ENCODE data around the gene ALDH1A1. TPM values are rescaled to one million over a fixed set of nuclear protein-coding genes. Genes with fewer than 3 reads are reported as not detected.

Gene ALDH1A1
- polyA plus RNA-seq, 1 of the 3 experiments (the other 2 are of a cell fraction) = 0.03 TPM

DNA sequence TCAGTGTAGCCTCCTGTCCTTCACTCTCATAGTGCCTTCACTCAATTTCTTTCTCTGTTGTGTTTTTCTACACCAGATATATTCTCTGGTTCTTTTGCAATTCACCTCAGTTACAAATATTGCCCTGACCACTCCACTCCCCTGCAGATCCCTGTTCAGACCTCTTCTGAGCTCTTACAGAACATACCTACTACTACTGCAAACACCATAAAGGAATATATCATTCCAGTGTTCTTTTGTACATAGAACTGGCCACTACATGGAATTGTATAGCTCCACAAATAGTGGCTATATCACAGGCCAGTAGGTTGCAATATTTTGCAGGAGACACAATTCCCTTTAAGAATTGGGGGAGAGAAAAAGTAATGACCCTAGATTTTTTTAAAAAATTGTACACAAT lies 21.0 kb downstream of the ALDH1A1 start:
- Histone ChIP-seq H3F3A (replicated peaks; ENCODE audit: insufficient read depth) (no peaks in the 10 kb centered on the region), H3K9me3 (no peaks in the 10 kb centered on the region), H3K27me3 (ENCODE audit: insufficient read depth) (no peaks in the 10 kb centered on the region), H3K4me1 (ENCODE audit: control insufficient read depth in 1 of 2, insufficient read depth in 2 of 2, low read depth in 1 of 2, low read length in 1 of 2) (no peaks in the 10 kb centered on the region; a peak in 1 of 4 replicates), H2AFZ (ENCODE audit: low read depth) (no peak overlapping the region), H3K36me3 (replicated peaks in 1 of 2; ENCODE audit: control insufficient read depth in 1 of 2, insufficient read depth in 2 of 2, low read length in 1 of 2) (no peaks in the 10 kb centered on the region), H4K20me1 (ENCODE audit: insufficient read depth) (no peaks in the 10 kb centered on the region), H3K4me3 (ENCODE audit: low read depth in 2 of 2, low read length in 1 of 2) (no peak overlapping the region), H3K79me2 (ENCODE audit: insufficient read depth) (no peaks in the 10 kb centered on the region), H3K9me2 (no peaks in the 10 kb centered on the region; the same call in 1 of the 2 replicates), H3K27ac (ENCODE audit: low read depth in 2 of 2, low read length in 1 of 2) (no peak overlapping the region), H3K4me2 (no peak overlapping the region), H3K9ac (no peak overlapping the region)
- POLR2A ChIA-PET = no interaction called here
- DNase-seq = no peak
- TF ChIP-seq RAD21 (IDR thresholded peaks at IDR 0.05; ENCODE audit: low read length) = no peak
- no peak for TF ChIP-seq RFX5 (IDR thresholded peaks at IDR 0.05; ENCODE audit: low read length)
- no peak for TF ChIP-seq NFIC (IDR thresholded peaks at IDR 0.05; ENCODE audit: borderline replicate concordance)
- TF ChIP-seq, protein P1, sequence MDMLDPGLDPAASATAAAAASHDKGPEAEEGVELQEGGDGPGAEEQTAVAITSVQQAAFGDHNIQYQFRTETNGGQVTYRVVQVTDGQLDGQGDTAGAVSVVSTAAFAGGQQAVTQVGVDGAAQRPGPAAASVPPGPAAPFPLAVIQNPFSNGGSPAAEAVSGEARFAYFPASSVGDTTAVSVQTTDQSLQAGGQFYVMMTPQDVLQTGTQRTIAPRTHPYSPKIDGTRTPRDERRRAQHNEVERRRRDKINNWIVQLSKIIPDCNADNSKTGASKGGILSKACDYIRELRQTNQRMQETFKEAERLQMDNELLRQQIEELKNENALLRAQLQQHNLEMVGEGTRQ (IDR thresholded peaks at IDR 0.05; ENCODE audit: borderline replicate concordance, low read depth, low read length) = no peak
- TF ChIP-seq RXRA (IDR thresholded peaks at IDR 0.05; ENCODE audit: borderline replicate concordance, low read depth) = no peak
- TF ChIP-seq, protein P2, sequence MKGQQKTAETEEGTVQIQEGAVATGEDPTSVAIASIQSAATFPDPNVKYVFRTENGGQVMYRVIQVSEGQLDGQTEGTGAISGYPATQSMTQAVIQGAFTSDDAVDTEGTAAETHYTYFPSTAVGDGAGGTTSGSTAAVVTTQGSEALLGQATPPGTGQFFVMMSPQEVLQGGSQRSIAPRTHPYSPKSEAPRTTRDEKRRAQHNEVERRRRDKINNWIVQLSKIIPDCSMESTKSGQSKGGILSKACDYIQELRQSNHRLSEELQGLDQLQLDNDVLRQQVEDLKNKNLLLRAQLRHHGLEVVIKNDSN (IDR thresholded peaks at IDR 0.05; ENCODE audit: borderline replicate concordance, low read depth) = no peak
- TF ChIP-seq ELF1 (IDR thresholded peaks at IDR 0.05) = no peak
- no peak for TF ChIP-seq PBX3 (IDR thresholded peaks at IDR 0.05)
- no peak for TF ChIP-seq FOSL2 (IDR thresholded peaks at IDR 0.05; ENCODE audit: borderline replicate concordance, low read depth)
- no peak for TF ChIP-seq CHD2 (IDR thresholded peaks at IDR 0.05; ENCODE audit: low read length, partially characterized antibody)
- no peak for TF ChIP-seq JUND (IDR thresholded peaks at IDR 0.05)
- no peak for TF ChIP-seq MAX (IDR thresholded peaks at IDR 0.05; ENCODE audit: low read depth)
- TF ChIP-seq, protein P3, sequence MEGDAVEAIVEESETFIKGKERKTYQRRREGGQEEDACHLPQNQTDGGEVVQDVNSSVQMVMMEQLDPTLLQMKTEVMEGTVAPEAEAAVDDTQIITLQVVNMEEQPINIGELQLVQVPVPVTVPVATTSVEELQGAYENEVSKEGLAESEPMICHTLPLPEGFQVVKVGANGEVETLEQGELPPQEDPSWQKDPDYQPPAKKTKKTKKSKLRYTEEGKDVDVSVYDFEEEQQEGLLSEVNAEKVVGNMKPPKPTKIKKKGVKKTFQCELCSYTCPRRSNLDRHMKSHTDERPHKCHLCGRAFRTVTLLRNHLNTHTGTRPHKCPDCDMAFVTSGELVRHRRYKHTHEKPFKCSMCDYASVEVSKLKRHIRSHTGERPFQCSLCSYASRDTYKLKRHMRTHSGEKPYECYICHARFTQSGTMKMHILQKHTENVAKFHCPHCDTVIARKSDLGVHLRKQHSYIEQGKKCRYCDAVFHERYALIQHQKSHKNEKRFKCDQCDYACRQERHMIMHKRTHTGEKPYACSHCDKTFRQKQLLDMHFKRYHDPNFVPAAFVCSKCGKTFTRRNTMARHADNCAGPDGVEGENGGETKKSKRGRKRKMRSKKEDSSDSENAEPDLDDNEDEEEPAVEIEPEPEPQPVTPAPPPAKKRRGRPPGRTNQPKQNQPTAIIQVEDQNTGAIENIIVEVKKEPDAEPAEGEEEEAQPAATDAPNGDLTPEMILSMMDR (IDR thresholded peaks at IDR 0.05) = no peak
- no peak for TF ChIP-seq TAF1 (IDR thresholded peaks at IDR 0.05; ENCODE audit: borderline replicate concordance, low read depth, low read length)
- no peak for TF ChIP-seq MEF2A (IDR thresholded peaks at IDR 0.05; ENCODE audit: borderline replicate concordance, low read depth)
- TF ChIP-seq TCF12 (IDR thresholded peaks at IDR 0.05) = no peak
- no peak for TF ChIP-seq MXI1 (IDR thresholded peaks at IDR 0.05; ENCODE audit: low read depth, low read length)
- TF ChIP-seq FOXJ3 (CRISPR knock-in tag; IDR thresholded peaks at IDR 0.05) = no peak
- no peak for TF ChIP-seq RCOR1 (IDR thresholded peaks at IDR 0.05; ENCODE audit: low read length)
- no peak for TF ChIP-seq REST (IDR thresholded peaks at IDR 0.05; ENCODE audit: low read depth, low read length)
- CTCF ChIA-PET = no interaction called here
